PC-3 (cell line): ENCODE measurements around the gene CYP1A1. TPM values are rescaled to one million over a fixed set of nuclear protein-coding genes. Genes with fewer than 3 reads are reported as not detected.

Experiments
- ATAC-seq: fragments of 200-7000 bp; cut with Tn5 transposase; 2 replicates; pipeline ENCODE4 v1.9.1; 2020; ENCODE audit warnings: mild to moderate bottlenecking, moderate library complexity
- BruUV-seq: library from RNA; stranded (reverse); fragments of 400-500 nt; replicated peaks from 2 replicates; lab custom pipeline; 2021; lab: Mats Ljungman, UMichigan
- CTCF ChIA-PET: fragments of 300-600 bp; sonication (Branson Sonifier 250); formaldehyde crosslinking; loops from one replicate; lab custom pipeline; 2022; ENCODE audit warnings: antibody characterized with exemption; lab: Charles Lee
- POLR2A ChIA-PET: fragments of 300-600 bp; sonication (Branson Sonifier 250); formaldehyde crosslinking; loops from one replicate; lab custom pipeline; 2022; ENCODE audit warnings: antibody characterized with exemption; ENCODE audit not compliant: unreplicated experiment; lab: Charles Lee
- DNase-seq: peaks from one replicate; pipeline ENCODE4 v3.0.0-alpha.2; 2015
- H2AFZ ChIP-seq: fragments of 300-600 bp; sonication (generic); 2 replicates; pipeline ENCODE4 v1.6.0; 2016; ENCODE audit warnings: antibody characterized with exemption, low read length
- H3F3A ChIP-seq: fragments of 300-600 bp; sonication (generic); one replicate; pipeline ENCODE4 v1.6.0; 2017; ENCODE audit warnings: antibody characterized with exemption, low read length, control low read depth, mild to moderate bottlenecking; ENCODE audit not compliant: unreplicated experiment
- H3K27ac ChIP-seq: fragments of 300-600 bp; sonication (generic); 2 replicates; pipeline ENCODE4 v1.5.1; 2016; ENCODE audit warnings: mild to moderate bottlenecking, low read length
- H3K27me3 ChIP-seq: fragments of 300-600 bp; sonication (generic); 2 replicates; pipeline ENCODE4 v1.6.1; 2016; ENCODE audit warnings: low read length, mixed read lengths
- H3K36me3 ChIP-seq: fragments of 300-600 bp; sonication (generic); 2 replicates; pipeline ENCODE4 v1.6.1; 2016; ENCODE audit warnings: low read depth, mixed run types, low read length, mixed read lengths
- H3K4me1 ChIP-seq: fragments of 300-600 bp; sonication (generic); 2 replicates; pipeline ENCODE4 v1.5.1; 2016; ENCODE audit warnings: low read length; ENCODE audit not compliant: insufficient read depth
- H3K4me2 ChIP-seq: fragments of 300-600 bp; sonication (generic); 2 replicates; pipeline ENCODE4 v1.6.0; 2016; ENCODE audit warnings: low read length
- H3K4me3 ChIP-seq: fragments of 300-600 bp; sonication (generic); 2 replicates; pipeline ENCODE4 v1.5.1; 2016; ENCODE audit warnings: mild to moderate bottlenecking, low read length, mixed read lengths
- H3K79me2 ChIP-seq: fragments of 300-600 bp; sonication (generic); 2 replicates; pipeline ENCODE4 v1.6.1; 2017; ENCODE audit warnings: low read length, mixed read lengths
- H3K9ac ChIP-seq: fragments of 300-600 bp; sonication (generic); 2 replicates; pipeline ENCODE4 v1.6.0; 2016; ENCODE audit warnings: mild to moderate bottlenecking, low read length
- H3K9me2 ChIP-seq: fragments of 300-600 bp; sonication (generic); replicated peaks from 2 replicates; pipeline ENCODE4 v1.6.1; 2016; ENCODE audit warnings: mixed run types, low read length, mixed read lengths
- H3K9me3 ChIP-seq: fragments of 300-600 bp; sonication (generic); 2 replicates; pipeline ENCODE4 v1.6.1; 2016; ENCODE audit warnings: low read length, mixed read lengths
- H4K20me1 ChIP-seq: fragments of 300-600 bp; sonication (generic); 2 replicates; pipeline ENCODE4 v1.6.1; 2016; ENCODE audit warnings: low read length, mixed read lengths
- EZH2 ChIP-seq: fragments of 300-600 bp; sonication (generic); IDR thresholded peaks from one replicate; pipeline ENCODE4 v1.6.1; 2017; ENCODE audit warnings: antibody characterized with exemption, mild to moderate bottlenecking, low read length; ENCODE audit not compliant: unreplicated experiment
- EZH2phosphoT487 ChIP-seq: fragments of 300-600 bp; sonication (generic); IDR thresholded peaks from 2 replicates; pipeline ENCODE4 v1.6.1; 2018; ENCODE audit warnings: mild to moderate bottlenecking, antibody characterized with exemption, low read length, borderline replicate concordance
- intact Hi-C: fragments of 100-400 bp; cut with micrococcal nuclease; formaldehyde crosslinking; loops from 2 replicates; pipeline ENCODE4 v1.9.0; 2023
- total RNA-seq: library from RNA; depleted of rRNA; stranded (reverse); fragments of >200 nt; gene quantifications from 2 replicates; pipeline ENCODE4 v1.2.3, GENCODE V29; 2014
- TF ChIP-seq, protein P1 (sequence below): fragments of 300-600 bp; sonication (generic); conservative IDR thresholded peaks from 2 replicates; pipeline ENCODE4 v1.5.1; 2017; ENCODE audit warnings: antibody characterized with exemption, low read depth, mild to moderate bottlenecking, low read length

Gene CYP1A1
- total RNA-seq, 1 experiment from 2014 or later: 2.3 TPM

DNA sequence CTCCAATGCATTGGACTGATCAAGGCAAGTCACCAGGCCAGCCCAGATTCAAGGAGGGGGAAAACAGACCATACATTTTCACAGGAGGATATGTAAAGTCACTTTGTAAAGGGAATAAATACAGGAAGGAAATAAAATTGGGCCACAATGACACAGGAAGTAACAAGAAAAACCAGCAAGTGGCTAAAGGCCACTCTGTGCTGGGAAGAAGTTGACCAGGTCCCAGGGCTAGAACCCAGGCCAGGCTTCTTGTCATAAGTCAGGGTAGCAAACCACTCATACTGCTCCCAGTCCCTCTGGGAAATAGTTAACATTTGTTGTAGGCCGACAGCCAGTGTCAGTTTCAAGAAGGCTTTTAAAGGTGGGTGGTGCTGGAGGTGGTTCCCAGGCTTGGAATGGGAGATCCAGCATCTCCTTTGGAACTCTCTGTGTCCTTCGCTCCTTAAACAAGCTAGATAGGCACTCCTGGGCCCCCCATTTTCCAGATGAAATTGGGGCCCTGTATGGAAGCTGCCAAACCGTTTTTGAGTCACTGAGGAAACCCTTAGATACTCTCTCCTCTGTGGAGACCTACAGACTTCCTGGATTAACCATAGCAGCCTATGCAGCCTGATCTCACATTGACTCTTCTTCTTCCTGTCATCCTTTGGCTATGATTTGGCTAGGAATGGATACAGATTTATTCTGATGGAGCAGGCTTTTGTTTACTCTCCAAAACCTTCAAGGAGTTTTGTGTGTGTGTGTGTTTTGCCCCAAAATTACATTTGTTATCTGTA, 14.8 kb downstream of the CYP1A1 start:
- Histone ChIP-seq H3K9ac (no peak overlapping the region), H3K4me1 (no peaks in the 10 kb centered on the region), H3K79me2 (no peaks in the 10 kb centered on the region), H3K4me3 (no peak overlapping the region), H3K9me3 (no peaks in the 10 kb centered on the region), H3K36me3 (no peaks in the 10 kb centered on the region), H3F3A (no peaks in the 10 kb centered on the region), H3K9me2 (no peaks in the 10 kb centered on the region), H2AFZ (no peak overlapping the region), H3K27ac (no peak overlapping the region), H3K4me2 (no peak overlapping the region), H3K27me3 (0 out of 2 replicates have a peak, but pooled peaks cover 3% of the 10 kb centered on the region), H4K20me1 (no peaks in the 10 kb centered on the region)
- TF ChIP-seq EZH2phosphoT487 (no peak), EZH2 (no peak)
- TF ChIP-seq, protein P1, sequence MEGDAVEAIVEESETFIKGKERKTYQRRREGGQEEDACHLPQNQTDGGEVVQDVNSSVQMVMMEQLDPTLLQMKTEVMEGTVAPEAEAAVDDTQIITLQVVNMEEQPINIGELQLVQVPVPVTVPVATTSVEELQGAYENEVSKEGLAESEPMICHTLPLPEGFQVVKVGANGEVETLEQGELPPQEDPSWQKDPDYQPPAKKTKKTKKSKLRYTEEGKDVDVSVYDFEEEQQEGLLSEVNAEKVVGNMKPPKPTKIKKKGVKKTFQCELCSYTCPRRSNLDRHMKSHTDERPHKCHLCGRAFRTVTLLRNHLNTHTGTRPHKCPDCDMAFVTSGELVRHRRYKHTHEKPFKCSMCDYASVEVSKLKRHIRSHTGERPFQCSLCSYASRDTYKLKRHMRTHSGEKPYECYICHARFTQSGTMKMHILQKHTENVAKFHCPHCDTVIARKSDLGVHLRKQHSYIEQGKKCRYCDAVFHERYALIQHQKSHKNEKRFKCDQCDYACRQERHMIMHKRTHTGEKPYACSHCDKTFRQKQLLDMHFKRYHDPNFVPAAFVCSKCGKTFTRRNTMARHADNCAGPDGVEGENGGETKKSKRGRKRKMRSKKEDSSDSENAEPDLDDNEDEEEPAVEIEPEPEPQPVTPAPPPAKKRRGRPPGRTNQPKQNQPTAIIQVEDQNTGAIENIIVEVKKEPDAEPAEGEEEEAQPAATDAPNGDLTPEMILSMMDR: no peak
- ATAC-seq (no peak), DNase-seq (no peak)
- POLR2A ChIA-PET: no interaction called here
- no TSS peak for BruUV-seq
- intact Hi-C loops: no loop called here
- CTCF ChIA-PET: no interaction called here

GRCh38 chr15:74709892-74710291, 15.4 kb downstream of the CYP1A1 start:
- H3K27ac ChIP-seq: no peak overlapping the region
- H3K4me1 ChIP-seq: no peaks in the 10 kb centered on the region
- H3K79me2 ChIP-seq: no peaks in the 10 kb centered on the region
- no peaks in the 10 kb centered on the region for H3K9me3 ChIP-seq
- H3K36me3 ChIP-seq: no peaks in the 10 kb centered on the region
- no peak overlapping the region for H3K4me2 ChIP-seq
- ChIA-PET CTCF (no interaction called here), POLR2A (no interaction called here)
- no peak overlapping the region for H3K4me3 ChIP-seq
- no TSS peak for BruUV-seq
- H4K20me1 ChIP-seq: no peaks in the 10 kb centered on the region
- H3K9ac ChIP-seq: no peak overlapping the region
- no peaks in the 10 kb centered on the region for H3K9me2 ChIP-seq
- H2AFZ ChIP-seq: no peak overlapping the region
- ATAC-seq: no peak
- TF ChIP-seq, protein P1: no peak
- TF ChIP-seq EZH2 (no peak), EZH2phosphoT487 (no peak)
- intact Hi-C loops: no loop called here
- H3K27me3 ChIP-seq: 0 out of 2 replicates have a peak, but pooled peaks cover 3% of the 10 kb centered on the region
- DNase-seq: no peak
- no peaks in the 10 kb centered on the region for H3F3A ChIP-seq

- Histone ChIP-seq H3K9me2 (no peaks in the 10 kb centered on the region), H3K27me3 (0 out of 2 replicates have a peak, but pooled peaks cover 3% of the 10 kb centered on the region), H4K20me1 (no peaks in the 10 kb centered on the region), H2AFZ (no peak overlapping the region), H3K9me3 (no peaks in the 10 kb centered on the region), H3K36me3 (no peaks in the 10 kb centered on the region), H3K4me1 (no peaks in the 10 kb centered on the region), H3K4me3 (no peak overlapping the region), H3K9ac (no peak overlapping the region), H3K79me2 (no peaks in the 10 kb centered on the region), H3K4me2 (no peak overlapping the region), H3F3A (no peaks in the 10 kb centered on the region), H3K27ac (no peak overlapping the region)
- ATAC-seq (no peak), DNase-seq (no peak)
- ChIA-PET CTCF (no interaction called here), POLR2A (no interaction called here)
- no TSS peak for BruUV-seq
- TF ChIP-seq, protein P1: no peak
- TF ChIP-seq EZH2 (no peak), EZH2phosphoT487 (no peak)
- intact Hi-C loops: no loop called here
Observed at GRCh38 chr15:74709011-74709410, 16.3 kb downstream of the CYP1A1 start.
